HEK293 (cell line): ENCODE results near the gene DDX41.
A peak's percentile ranks its signal among the peaks of the same experiment; 100 is the strongest.

Experiments used
- CTCF ChIA-PET: fragments of 350-600 bp; formaldehyde crosslinking; extraction: SDS; loops from one replicate; lab custom pipeline; 2021; ENCODE audit warnings: antibody characterized with exemption; lab: Yijun Ruan, JAX
- POLR2A ChIA-PET: fragments of 300-600 bp; formaldehyde crosslinking; extraction: SDS; loops from one replicate; lab custom pipeline; 2020; ENCODE audit warnings: antibody characterized with exemption, inconsistent platforms; lab: Yijun Ruan, JAX
- H3K27ac ChIP-seq: fragments of 200-500 bp; sonication (Bioruptor generic); 2 replicates; pipeline ENCODE4 v1.5.1; 2014; ENCODE audit warnings: low read depth, low read length, control low read depth, inconsistent platforms; ENCODE audit errors: extremely low read depth
- H3K36me3 ChIP-seq, 2 experiments: fragments of 200-500 bp in 1 of 2; sonication (Bioruptor generic) in 1 of 2; 1 replicate in 1 of 2; 2 replicates in 1 of 2; pipeline ENCODE4 v1.5.1; 2014 to 2017; ENCODE audit warnings: inconsistent platforms in 2 of 2, low read length in 2 of 2; ENCODE audit not compliant: control insufficient read depth in 2 of 2, insufficient read depth in 1 of 2
- H3K4me1 ChIP-seq: fragments of 200-500 bp; sonication (Bioruptor generic); 2 replicates; pipeline ENCODE4 v1.5.1; 2014; ENCODE audit warnings: mild to moderate bottlenecking, low read length, inconsistent platforms; ENCODE audit not compliant: control insufficient read depth, insufficient read depth
- H3K4me3 ChIP-seq: 2 replicates; pipeline ENCODE4 v1.5.1; 2011; ENCODE audit warnings: low read depth, mild to moderate bottlenecking, control low read depth, low read length, moderate library complexity
- H3K9me3 ChIP-seq: fragments of 200-500 bp; sonication (Bioruptor generic); 2 replicates; pipeline ENCODE4 v1.5.1; 2014; ENCODE audit warnings: low read depth, low read length, inconsistent platforms; ENCODE audit not compliant: control insufficient read depth, insufficient read depth
- MYNN ChIP-seq: fragments of 450-650 bp; formaldehyde crosslinking; IDR thresholded peaks from 2 replicates; pipeline ENCODE4 v1.5.1; 2016; ENCODE audit warnings: missing biosample characterization, missing genetic modification characterization, borderline replicate concordance
- SP3 ChIP-seq: fragments of 450-650 bp; formaldehyde crosslinking; IDR thresholded peaks from 2 replicates; pipeline ENCODE4 v1.5.1; 2016; ENCODE audit warnings: missing biosample characterization, missing genetic modification characterization
- WT1 ChIP-seq: fragments of 450-650 bp; formaldehyde crosslinking; IDR thresholded peaks from 2 replicates; pipeline ENCODE4 v1.5.1; 2016; ENCODE audit warnings: missing biosample characterization, missing genetic modification characterization
- ZBTB17 ChIP-seq: fragments of 450-650 bp; formaldehyde crosslinking; IDR thresholded peaks from 2 replicates; pipeline ENCODE4 v1.5.1; 2016; ENCODE audit warnings: missing biosample characterization, missing genetic modification characterization
- ZBTB8A ChIP-seq: fragments of 450-650 bp; formaldehyde crosslinking; IDR thresholded peaks from 2 replicates; pipeline ENCODE4 v1.5.1; 2016; ENCODE audit warnings: missing biosample characterization, missing genetic modification characterization
- ZNF138 ChIP-seq: fragments of 450-650 bp; formaldehyde crosslinking; IDR thresholded peaks from 2 replicates; pipeline ENCODE4 v1.5.1; 2016; ENCODE audit warnings: missing biosample characterization, missing genetic modification characterization, borderline replicate concordance
- ZNF140 ChIP-seq: fragments of 450-650 bp; formaldehyde crosslinking; IDR thresholded peaks from 2 replicates; pipeline ENCODE4 v1.5.1; 2016; ENCODE audit warnings: missing biosample characterization, missing genetic modification characterization
- ZNF157 ChIP-seq: fragments of 450-650 bp; formaldehyde crosslinking; IDR thresholded peaks from 2 replicates; pipeline ENCODE4 v1.5.1; 2016; ENCODE audit warnings: missing biosample characterization, missing genetic modification characterization
- ZNF223 ChIP-seq: fragments of 450-650 bp; formaldehyde crosslinking; IDR thresholded peaks from 2 replicates; pipeline ENCODE4 v1.5.1; 2016; ENCODE audit warnings: missing biosample characterization, missing genetic modification characterization
- ZNF24 ChIP-seq: fragments of 450-650 bp; formaldehyde crosslinking; IDR thresholded peaks from 2 replicates; pipeline ENCODE4 v1.5.1; 2016; ENCODE audit warnings: missing biosample characterization, missing genetic modification characterization
- ZNF501 ChIP-seq: fragments of 450-650 bp; formaldehyde crosslinking; IDR thresholded peaks from 2 replicates; pipeline ENCODE4 v1.5.1; 2016; ENCODE audit warnings: missing biosample characterization, missing genetic modification characterization
- ZNF585B ChIP-seq: fragments of 450-650 bp; formaldehyde crosslinking; IDR thresholded peaks from 2 replicates; pipeline ENCODE4 v1.5.1; 2016; ENCODE audit warnings: missing biosample characterization, missing genetic modification characterization
- ZNF600 ChIP-seq: fragments of 450-650 bp; formaldehyde crosslinking; IDR thresholded peaks from 2 replicates; pipeline ENCODE4 v1.5.1; 2016; ENCODE audit warnings: missing biosample characterization, missing genetic modification characterization
- TF ChIP-seq, protein P1 (sequence below): fragments of 450-650 bp; IDR thresholded peaks from 2 replicates; pipeline ENCODE4 v1.5.1; 2018; ENCODE audit warnings: missing biosample characterization, missing genetic modification characterization
- TF ChIP-seq, protein P2 (sequence below): fragments of 450-650 bp; formaldehyde crosslinking; IDR thresholded peaks from 2 replicates; pipeline ENCODE4 v1.5.1; 2016; ENCODE audit warnings: missing biosample characterization, missing genetic modification characterization
- TF ChIP-seq, protein P3 (sequence below): fragments of 450-650 bp; formaldehyde crosslinking; optimal IDR thresholded peaks from 2 replicates; pipeline ENCODE3; 2016; ENCODE audit warnings: missing biosample characterization, mild to moderate bottlenecking, missing genetic modification characterization
- TF ChIP-seq, protein P4 (sequence below): fragments of 450-650 bp; formaldehyde crosslinking; IDR thresholded peaks from 2 replicates; pipeline ENCODE4 v1.5.1; 2016; ENCODE audit warnings: missing biosample characterization, missing genetic modification characterization
- TF ChIP-seq, protein P5 (sequence below): fragments of 450-650 bp; formaldehyde crosslinking; IDR thresholded peaks from 2 replicates; pipeline ENCODE4 v1.5.1; 2016; ENCODE audit warnings: missing biosample characterization, missing genetic modification characterization
- TF ChIP-seq, protein P6 (sequence below): fragments of 450-650 bp; formaldehyde crosslinking; IDR thresholded peaks from 2 replicates; pipeline ENCODE4 v1.5.1; 2017; ENCODE audit warnings: missing biosample characterization, mild to moderate bottlenecking, missing genetic modification characterization, moderate library complexity

The DDX41 gene

DNA sequence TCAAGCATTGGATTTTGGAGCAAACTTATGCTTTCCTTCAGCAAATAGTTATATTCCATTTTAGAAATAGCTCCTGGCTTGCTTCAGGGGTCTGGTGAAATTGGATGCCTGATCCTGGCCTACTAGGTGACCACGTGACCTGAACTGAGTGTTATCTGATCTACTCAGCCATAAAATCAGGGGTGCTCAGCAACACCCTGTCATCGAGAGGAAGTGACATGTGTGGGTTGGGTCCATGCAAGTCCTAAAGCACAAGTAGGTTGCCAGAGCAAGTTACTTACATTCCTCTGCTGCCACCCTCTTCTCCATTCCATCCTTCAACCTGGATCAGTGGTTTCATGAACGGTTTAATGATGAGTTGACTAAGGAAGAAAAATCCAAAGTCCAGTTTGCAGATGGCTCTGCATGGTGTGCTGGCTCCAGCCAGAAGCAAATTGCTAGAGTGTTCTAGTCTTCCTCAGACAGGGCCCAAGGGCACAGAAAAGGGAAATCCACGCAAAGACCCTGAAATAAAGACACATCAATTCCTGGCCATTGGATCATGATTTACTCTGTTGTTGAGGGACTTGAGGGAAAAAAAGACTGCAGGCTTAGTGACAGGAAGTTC is 40.4 kb upstream of the DDX41 start (continued):
- TF ChIP-seq ZNF140: no peak
- TF ChIP-seq, all 188 proteins: peak for 13

DNA sequence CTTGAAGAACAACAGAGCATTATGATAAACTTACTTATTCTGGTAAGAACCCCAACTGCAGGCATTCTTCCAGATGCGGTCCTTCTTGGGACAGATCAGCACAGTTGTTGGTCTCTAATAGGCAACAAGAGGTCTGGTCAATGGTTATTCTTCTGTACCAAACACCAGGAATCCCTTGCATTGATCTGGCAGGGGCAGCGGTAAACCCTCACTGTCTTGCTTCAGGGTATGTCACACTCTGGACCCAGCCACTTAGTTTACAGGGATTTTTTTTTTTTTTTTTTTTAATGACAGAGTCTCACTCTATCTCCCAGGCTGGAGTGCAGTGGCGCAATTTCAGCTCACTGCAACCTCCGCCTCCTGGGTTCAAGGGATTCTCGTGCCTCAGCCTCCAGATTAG is 38.9 kb upstream of the DDX41 start:
- H3K4me3 ChIP-seq: no peak overlapping the region

DNA sequence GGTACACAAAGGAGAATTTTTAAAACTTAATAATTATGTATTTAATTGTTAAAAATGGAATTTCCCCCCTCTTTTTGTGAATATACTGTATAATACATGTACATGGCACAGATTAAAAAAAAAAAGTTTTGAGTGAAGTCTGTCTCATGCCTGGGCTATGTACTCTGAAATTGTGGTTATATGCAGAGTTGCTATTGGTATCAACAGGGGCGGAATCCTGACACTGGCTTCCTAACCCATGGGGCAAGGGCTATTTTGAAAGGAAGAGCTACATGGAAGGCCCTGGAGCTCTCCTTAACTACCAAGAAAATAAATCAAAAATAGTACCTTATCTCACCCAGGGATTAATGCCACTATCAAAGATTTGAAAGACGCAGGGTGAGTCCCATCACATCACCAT is 38.5 kb upstream of the DDX41 start:
- Histone ChIP-seq H3K36me3 (peaks cover 4 to 28% of the 10 kb centered on the region in 2 experiments; a peak in 1 of 3 replicates), H3K9me3 (no peaks in the 10 kb centered on the region), H3K4me1 (peaks cover 5% of the 10 kb centered on the region; the same call in 1 of the 2 replicates), H3K27ac (no peak overlapping the region), H3K4me3 (no peak overlapping the region)
- TF ChIP-seq, protein P1, sequence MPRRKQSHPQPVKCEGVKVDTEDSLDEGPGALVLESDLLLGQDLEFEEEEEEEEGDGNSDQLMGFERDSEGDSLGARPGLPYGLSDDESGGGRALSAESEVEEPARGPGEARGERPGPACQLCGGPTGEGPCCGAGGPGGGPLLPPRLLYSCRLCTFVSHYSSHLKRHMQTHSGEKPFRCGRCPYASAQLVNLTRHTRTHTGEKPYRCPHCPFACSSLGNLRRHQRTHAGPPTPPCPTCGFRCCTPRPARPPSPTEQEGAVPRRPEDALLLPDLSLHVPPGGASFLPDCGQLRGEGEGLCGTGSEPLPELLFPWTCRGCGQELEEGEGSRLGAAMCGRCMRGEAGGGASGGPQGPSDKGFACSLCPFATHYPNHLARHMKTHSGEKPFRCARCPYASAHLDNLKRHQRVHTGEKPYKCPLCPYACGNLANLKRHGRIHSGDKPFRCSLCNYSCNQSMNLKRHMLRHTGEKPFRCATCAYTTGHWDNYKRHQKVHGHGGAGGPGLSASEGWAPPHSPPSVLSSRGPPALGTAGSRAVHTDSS (tag by site-specific recombination): no peak
- TF ChIP-seq, protein P2, sequence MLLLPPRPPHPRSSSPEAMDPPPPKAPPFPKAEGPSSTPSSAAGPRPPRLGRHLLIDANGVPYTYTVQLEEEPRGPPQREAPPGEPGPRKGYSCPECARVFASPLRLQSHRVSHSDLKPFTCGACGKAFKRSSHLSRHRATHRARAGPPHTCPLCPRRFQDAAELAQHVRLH (tag by site-specific recombination): no peak
- TF ChIP-seq, protein P3, sequence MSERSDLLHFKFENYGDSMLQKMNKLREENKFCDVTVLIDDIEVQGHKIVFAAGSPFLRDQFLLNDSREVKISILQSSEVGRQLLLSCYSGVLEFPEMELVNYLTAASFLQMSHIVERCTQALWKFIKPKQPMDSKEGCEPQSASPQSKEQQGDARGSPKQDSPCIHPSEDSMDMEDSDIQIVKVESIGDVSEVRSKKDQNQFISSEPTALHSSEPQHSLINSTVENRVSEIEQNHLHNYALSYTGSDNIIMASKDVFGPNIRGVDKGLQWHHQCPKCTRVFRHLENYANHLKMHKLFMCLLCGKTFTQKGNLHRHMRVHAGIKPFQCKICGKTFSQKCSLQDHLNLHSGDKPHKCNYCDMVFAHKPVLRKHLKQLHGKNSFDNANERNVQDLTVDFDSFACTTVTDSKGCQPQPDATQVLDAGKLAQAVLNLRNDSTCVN: no peak
- TF ChIP-seq ZNF585B (tag by site-specific recombination): no peak
- no peak for TF ChIP-seq ZNF223 (tag by site-specific recombination)
- no peak for TF ChIP-seq MYNN (tag by site-specific recombination)
- ChIA-PET POLR2A (no interaction called here), CTCF (no interaction called here)

More for the DNA sequence above, 38.9 kb upstream of the DDX41 start:
- Histone ChIP-seq H3K9me3 (no peaks in the 10 kb centered on the region), H3K27ac (no peak overlapping the region), H3K4me1 (peaks cover 5% of the 10 kb centered on the region; the same call in 1 of the 2 replicates), H3K36me3 (peaks cover 4 to 24% of the 10 kb centered on the region in 2 experiments; a peak in 1 of 3 replicates)
- POLR2A ChIA-PET: no interaction called here
- CTCF ChIA-PET: no interaction called here
- TF ChIP-seq, protein P4, sequence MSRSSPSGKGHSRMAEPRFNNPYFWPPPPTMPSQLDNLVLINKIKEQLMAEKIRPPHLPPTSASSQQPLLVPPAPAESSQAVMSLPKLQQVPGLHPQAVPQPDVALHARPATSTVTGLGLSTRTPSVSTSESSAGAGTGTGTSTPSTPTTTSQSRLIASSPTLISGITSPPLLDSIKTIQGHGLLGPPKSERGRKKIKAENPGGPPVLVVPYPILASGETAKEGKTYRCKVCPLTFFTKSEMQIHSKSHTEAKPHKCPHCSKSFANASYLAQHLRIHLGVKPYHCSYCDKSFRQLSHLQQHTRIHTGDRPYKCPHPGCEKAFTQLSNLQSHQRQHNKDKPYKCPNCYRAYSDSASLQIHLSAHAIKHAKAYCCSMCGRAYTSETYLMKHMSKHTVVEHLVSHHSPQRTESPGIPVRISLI (tag by site-specific recombination): peak; percentile 73; the same call in 1 of the 2 replicates
- TF ChIP-seq ZBTB17 (0 out of 2 replicates have a peak, but pooled peaks have one; percentile 7), ZNF157 (tag by site-specific recombination) (peak; percentile 91), WT1 (tag by site-specific recombination) (no peak), ZBTB8A (tag by site-specific recombination) (no peak)
- TF ChIP-seq, all 188 proteins: peak for 3

DNA sequence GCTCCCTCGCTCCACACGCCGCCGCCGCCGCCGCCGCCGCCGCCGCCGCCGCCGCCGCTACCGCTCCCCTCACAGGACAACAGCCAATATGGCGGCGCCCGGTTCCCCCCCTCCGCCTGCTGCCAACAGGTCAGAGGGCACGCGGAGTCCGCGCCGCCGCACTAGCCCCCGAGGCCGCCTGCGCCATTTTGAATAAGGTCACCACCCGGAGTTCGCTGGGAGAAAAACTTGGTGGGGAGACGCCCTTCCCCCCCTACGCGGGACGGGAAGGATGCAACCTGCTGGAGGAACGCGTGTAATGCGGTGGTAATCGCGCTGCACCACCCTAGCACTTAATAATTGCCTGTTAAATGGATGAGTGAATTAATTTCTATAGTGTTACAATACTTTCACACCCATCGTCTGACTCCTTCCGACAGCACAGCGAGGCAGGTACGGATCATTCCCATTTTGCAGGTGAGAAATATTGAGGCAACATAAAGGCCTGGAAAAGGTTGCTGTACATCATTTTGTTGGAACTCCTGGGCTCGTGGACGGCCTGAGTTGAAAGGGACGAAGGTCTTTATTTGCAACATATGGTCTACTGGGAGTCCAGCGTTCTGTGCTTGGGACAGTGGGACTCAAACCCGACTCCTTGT is 37.8 kb upstream of the DDX41 start, which contains the start of gene FAM193B:
Gene FAM193B (minus strand): TSS at position 90 of the 638 bp plus-strand sequence. CDS start 105 bp downstream, outside the sequence.
- ChIA-PET POLR2A (interaction anchor here (1.2 kb wide), 1 partner anchor 45 kb away, joined by 3 read pairs; the partner anchor contains the start of gene B4GALT7), CTCF (no interaction called here)
- Histone ChIP-seq H3K27ac (peak within 1 kb of the TSS; percentile 63; the same call in 1 of the 2 replicates), H3K4me1 (peaks cover 5% of the 10 kb centered on the region; the same call in 1 of the 2 replicates), H3K9me3 (no peaks in the 10 kb centered on the region), H3K36me3 (peaks cover 4 to 32% of the 10 kb centered on the region in 2 experiments; a peak in 1 of 3 replicates), H3K4me3 (peak within 1 kb of the TSS; percentile 97)
- TF ChIP-seq, protein P5, sequence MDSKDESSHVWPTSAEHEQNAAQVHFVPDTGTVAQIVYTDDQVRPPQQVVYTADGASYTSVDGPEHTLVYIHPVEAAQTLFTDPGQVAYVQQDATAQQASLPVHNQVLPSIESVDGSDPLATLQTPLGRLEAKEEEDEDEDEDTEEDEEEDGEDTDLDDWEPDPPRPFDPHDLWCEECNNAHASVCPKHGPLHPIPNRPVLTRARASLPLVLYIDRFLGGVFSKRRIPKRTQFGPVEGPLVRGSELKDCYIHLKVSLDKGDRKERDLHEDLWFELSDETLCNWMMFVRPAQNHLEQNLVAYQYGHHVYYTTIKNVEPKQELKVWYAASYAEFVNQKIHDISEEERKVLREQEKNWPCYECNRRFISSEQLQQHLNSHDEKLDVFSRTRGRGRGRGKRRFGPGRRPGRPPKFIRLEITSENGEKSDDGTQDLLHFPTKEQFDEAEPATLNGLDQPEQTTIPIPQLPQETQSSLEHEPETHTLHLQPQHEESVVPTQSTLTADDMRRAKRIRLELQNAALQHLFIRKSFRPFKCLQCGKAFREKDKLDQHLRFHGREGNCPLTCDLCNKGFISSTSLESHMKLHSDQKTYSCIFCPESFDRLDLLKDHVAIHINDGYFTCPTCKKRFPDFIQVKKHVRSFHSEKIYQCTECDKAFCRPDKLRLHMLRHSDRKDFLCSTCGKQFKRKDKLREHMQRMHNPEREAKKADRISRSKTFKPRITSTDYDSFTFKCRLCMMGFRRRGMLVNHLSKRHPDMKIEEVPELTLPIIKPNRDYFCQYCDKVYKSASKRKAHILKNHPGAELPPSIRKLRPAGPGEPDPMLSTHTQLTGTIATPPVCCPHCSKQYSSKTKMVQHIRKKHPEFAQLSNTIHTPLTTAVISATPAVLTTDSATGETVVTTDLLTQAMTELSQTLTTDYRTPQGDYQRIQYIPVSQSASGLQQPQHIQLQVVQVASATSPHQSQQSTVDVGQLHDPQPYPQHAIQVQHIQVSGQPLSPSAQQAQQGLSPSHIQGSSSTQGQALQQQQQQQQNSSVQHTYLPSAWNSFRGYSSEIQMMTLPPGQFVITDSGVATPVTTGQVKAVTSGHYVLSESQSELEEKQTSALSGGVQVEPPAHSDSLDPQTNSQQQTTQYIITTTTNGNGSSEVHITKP: peak; percentile 75
- TF ChIP-seq ZNF24: no peak
- peak; percentile 59 for TF ChIP-seq ZNF501
- peak; percentile 45 for TF ChIP-seq ZNF600
- peak; percentile 41; the same call in 1 of the 2 replicates for TF ChIP-seq SP3 (tag by site-specific recombination)
- TF ChIP-seq, protein P6, sequence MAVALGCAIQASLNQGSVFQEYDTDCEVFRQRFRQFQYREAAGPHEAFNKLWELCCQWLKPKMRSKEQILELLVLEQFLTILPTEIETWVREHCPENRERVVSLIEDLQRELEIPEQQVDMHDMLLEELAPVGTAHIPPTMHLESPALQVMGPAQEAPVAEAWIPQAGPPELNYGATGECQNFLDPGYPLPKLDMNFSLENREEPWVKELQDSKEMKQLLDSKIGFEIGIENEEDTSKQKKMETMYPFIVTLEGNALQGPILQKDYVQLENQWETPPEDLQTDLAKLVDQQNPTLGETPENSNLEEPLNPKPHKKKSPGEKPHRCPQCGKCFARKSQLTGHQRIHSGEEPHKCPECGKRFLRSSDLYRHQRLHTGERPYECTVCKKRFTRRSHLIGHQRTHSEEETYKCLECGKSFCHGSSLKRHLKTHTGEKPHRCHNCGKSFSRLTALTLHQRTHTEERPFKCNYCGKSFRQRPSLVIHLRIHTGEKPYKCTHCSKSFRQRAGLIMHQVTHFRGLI: no peak
- TF ChIP-seq ZNF138 (tag by site-specific recombination): no peak
